Testis (tissue), 3 donors: ENCODE results near the gene ACE. TPM values are rescaled to one million over a fixed set of nuclear protein-coding genes. Genes with fewer than 3 reads are reported as not detected.
"Not testable (repeated sequence)": the region's sequence is repeated elsewhere in the genome, so short reads cannot be mapped to it uniquely, and the experiment has no call there.

ENCODE experiments used
- DNase-seq: peaks from one replicate; pipeline ENCODE4 v3.0.0-alpha.2; 2019
- H3K27ac ChIP-seq, 2 donors: fragments of 200-600 bp; sonication (generic); one replicate each; pipeline ENCODE4 v1.5.1; 2019
- H3K27me3 ChIP-seq: fragments of 200-600 bp; sonication (generic); one replicate; pipeline ENCODE4 v1.5.1; 2019
- H3K36me3 ChIP-seq: fragments of 200-600 bp; sonication (generic); one replicate; pipeline ENCODE4 v1.5.1; 2017; ENCODE audit warnings: low read depth; ENCODE audit errors: missing control alignments
- H3K4me1 ChIP-seq: fragments of 200-600 bp; sonication (generic); one replicate; pipeline ENCODE4 v1.5.1; 2019
- H3K4me3 ChIP-seq, 2 donors: fragments of 200-600 bp; sonication (generic); one replicate each; pipeline ENCODE4 v1.5.1; 2017 to 2019
- H3K9me3 ChIP-seq: fragments of 200-600 bp; sonication (generic); one replicate; pipeline ENCODE4 v1.5.1; 2017
- POLR2A ChIP-seq: fragments of 450-650 bp; IDR thresholded peaks from one replicate; pipeline ENCODE4 v1.6.1; 2017; ENCODE audit warnings: antibody characterized with exemption, mild to moderate bottlenecking, moderate library complexity
- WGBS, 2 donors: methylation state at CpG; one replicate each; pipeline ENCODE4 v1.1.5; 2018; 5-methylcytosine and 5-hydroxymethylcytosine counted together
- intact Hi-C: fragments of 100-400 bp; cut with DNase I; formaldehyde crosslinking; loops from one replicate; pipeline ENCODE4 v1.15.1; 2023; ENCODE audit warnings: low total_unique reads
- polyA plus RNA-seq: library from polyadenylated mRNA; stranded (reverse); fragments of 350-450 nt; fragmentation: Illumina TruSeq; extraction: RNeasy Lipid Tissue Mini Kit (QIAGEN cat#74804); gene quantifications from one replicate; pipeline ENCODE4 v1.2.3, GENCODE V29; 2014; ENCODE audit warnings: low read depth, low replicate concordance; ENCODE audit not compliant: insufficient read depth
- total RNA-seq, 2 donors: library from RNA; depleted of rRNA; stranded (reverse); fragments of >200 nt; gene quantifications; one replicate each; pipeline ENCODE4 v1.2.3, GENCODE V29; 2016
- TF ChIP-seq, protein P1 (sequence below), 3 experiments: fragments of 450-650 bp in 2 of 3; fragments of 200-600 bp in 1 of 3; sonication (generic) in 1 of 3; IDR thresholded peaks; one replicate each; pipeline ENCODE4 v1.5.1; 2016 to 2019; ENCODE audit warnings: antibody characterized with exemption in 3 of 3, mild to moderate bottlenecking in 2 of 3, moderate library complexity in 1 of 3

Gene ACE
- total and polyA plus RNA-seq, 3 donors from 2014 or later = 87.8 to 216 (median 174) TPM

- H3K9me3 ChIP-seq = no peaks in the 10 kb centered on the region
- no peak for DNase-seq
- no peak for TF ChIP-seq POLR2A
- TF ChIP-seq, protein P1, sequence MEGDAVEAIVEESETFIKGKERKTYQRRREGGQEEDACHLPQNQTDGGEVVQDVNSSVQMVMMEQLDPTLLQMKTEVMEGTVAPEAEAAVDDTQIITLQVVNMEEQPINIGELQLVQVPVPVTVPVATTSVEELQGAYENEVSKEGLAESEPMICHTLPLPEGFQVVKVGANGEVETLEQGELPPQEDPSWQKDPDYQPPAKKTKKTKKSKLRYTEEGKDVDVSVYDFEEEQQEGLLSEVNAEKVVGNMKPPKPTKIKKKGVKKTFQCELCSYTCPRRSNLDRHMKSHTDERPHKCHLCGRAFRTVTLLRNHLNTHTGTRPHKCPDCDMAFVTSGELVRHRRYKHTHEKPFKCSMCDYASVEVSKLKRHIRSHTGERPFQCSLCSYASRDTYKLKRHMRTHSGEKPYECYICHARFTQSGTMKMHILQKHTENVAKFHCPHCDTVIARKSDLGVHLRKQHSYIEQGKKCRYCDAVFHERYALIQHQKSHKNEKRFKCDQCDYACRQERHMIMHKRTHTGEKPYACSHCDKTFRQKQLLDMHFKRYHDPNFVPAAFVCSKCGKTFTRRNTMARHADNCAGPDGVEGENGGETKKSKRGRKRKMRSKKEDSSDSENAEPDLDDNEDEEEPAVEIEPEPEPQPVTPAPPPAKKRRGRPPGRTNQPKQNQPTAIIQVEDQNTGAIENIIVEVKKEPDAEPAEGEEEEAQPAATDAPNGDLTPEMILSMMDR (IDR thresholded peaks at IDR 0.05) = no peak
- H3K4me1 ChIP-seq = peaks cover 16% of the 10 kb centered on the region
- H3K27me3 ChIP-seq = no peaks in the 10 kb centered on the region
- intact Hi-C loops = no loop called here
- no peaks in the 10 kb centered on the region for H3K36me3 ChIP-seq
- H3K4me3 ChIP-seq = no peak overlapping the region
- H3K27ac ChIP-seq = no peak overlapping the region
- WGBS, 2 donors = 65 to 68% methylated on average over 3 to 7 of the region's 7 CpGs
Measured at GRCh38 chr17:63452962-63453551, 23.8 kb upstream of the ACE start.

DNA sequence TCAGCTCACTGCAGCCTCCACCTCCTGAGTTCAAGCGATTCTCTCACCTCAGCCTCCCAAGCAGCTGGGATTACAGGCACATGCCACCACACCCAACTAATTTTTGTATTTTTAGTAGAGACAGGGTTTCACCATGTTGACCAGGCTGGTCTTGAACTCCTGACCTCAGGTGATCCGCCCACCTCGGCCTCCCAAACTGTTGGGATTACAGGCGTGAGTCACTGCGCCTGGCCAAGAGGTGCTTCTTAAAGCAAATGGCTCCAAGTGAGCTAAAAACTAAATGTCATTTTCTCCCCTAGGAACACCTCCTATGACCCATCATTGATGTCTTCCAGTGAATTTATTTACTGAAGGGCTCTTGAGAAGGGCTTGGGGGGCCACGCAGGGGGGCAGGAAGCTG, 22.5 kb upstream of the ACE start:
- H3K27ac ChIP-seq, DNase-seq, H3K9me3 ChIP-seq, H3K27me3 ChIP-seq, H3K4me3 ChIP-seq, H3K36me3 ChIP-seq, intact Hi-C loops: not testable (repeated sequence)
- 89 to 90% methylated on average over 6 of the region's 6 CpGs for WGBS, 2 donors
- peaks cover 16% of the 10 kb centered on the region for H3K4me1 ChIP-seq

- H3K9me3 ChIP-seq = no peaks in the 10 kb centered on the region
- WGBS, 2 donors = 55 to 70% methylated on average over 5 of the region's 5 CpGs
- H3K27me3 ChIP-seq = no peaks in the 10 kb centered on the region
- intact Hi-C loops = no loop called here
- H3K4me3 ChIP-seq = no peak overlapping the region
- TF ChIP-seq POLR2A = no peak
- TF ChIP-seq, protein P1 (IDR thresholded peaks at IDR 0.05) = no peak
- no peaks in the 10 kb centered on the region for H3K36me3 ChIP-seq
- no peak overlapping the region for H3K27ac ChIP-seq
- H3K4me1 ChIP-seq = peaks cover 16% of the 10 kb centered on the region
- DNase-seq = no peak
Measured at GRCh38 chr17:63454915-63455314, 21.9 kb upstream of the ACE start.

DNA sequence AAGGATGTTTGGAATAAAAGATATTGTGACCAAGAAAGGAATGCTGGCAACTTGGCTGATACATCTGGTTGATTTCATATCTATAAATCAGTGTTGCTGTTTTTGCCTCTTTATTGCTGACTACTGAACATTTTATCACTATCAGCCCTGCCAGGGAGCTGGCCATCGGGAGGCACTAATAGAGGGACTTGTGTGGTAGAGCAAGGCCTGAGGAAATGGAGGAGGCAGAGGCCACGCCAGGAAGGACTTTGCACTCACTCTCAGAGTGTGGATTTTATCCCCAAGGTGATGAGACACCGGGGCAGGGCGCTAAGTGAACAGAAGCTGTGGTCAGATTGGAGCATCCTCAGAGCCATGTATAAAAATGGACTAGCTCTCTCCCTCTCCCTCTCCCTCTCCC, 21.4 kb upstream of the ACE start:
- no peak overlapping the region for H3K4me3 ChIP-seq
- TF ChIP-seq POLR2A = no peak
- TF ChIP-seq, protein P1 (IDR thresholded peaks at IDR 0.05) = no peak
- H3K27me3 ChIP-seq = no peaks in the 10 kb centered on the region
- no peak for DNase-seq
- WGBS, 2 donors = 62 to 67% methylated on average over 4 of the region's 4 CpGs
- peaks cover 16% of the 10 kb centered on the region for H3K4me1 ChIP-seq
- H3K27ac ChIP-seq = no peak overlapping the region
- H3K9me3 ChIP-seq = no peaks in the 10 kb centered on the region
- H3K36me3 ChIP-seq = no peaks in the 10 kb centered on the region
- intact Hi-C loops = no loop called here

DNA sequence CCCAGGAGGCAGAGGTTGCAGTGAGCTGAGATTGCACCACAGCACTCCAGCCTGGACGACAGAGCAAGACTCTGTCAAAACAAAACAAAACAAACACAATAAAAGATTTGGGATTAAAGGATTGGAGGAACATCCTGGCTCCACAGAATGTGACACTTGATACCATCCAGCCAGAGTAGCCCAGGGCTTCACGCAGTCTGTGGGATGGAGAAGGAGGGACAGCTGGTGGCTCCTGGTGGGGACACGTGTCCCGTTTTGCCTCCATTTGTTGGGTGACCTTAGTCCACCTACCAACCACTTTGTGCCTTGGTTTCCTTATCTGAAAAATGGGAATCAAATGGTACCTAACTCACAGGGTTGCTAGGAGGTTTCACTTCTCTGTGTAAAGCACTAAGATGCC, 18.4 kb upstream of the ACE start:
- no peak overlapping the region for H3K4me3 ChIP-seq
- no peak overlapping the region for H3K27ac ChIP-seq
- H3K9me3 ChIP-seq = no peaks in the 10 kb centered on the region
- TF ChIP-seq, protein P1 (IDR thresholded peaks at IDR 0.05) = no peak
- TF ChIP-seq POLR2A = no peak
- whole genome bisulfite sequencing, 2 donors = 89% methylated on average over 4 of the region's 4 CpGs
- intact Hi-C loops = no loop called here
- H3K36me3 ChIP-seq = no peaks in the 10 kb centered on the region
- DNase-seq = no peak
- peaks cover 3% of the 10 kb centered on the region for H3K4me1 ChIP-seq
- H3K27me3 ChIP-seq = no peaks in the 10 kb centered on the region
